GM18517 (cell line): ENCODE results near the gene KIF20B.

Experiments
- ATAC-seq: cut with Tn5 transposase; IDR thresholded peaks from one replicate; pipeline ENCODE4 v1.9.1; 2021; ENCODE audit warnings: mild to moderate bottlenecking, moderate library complexity; ENCODE audit not compliant: unreplicated experiment

KIF20B gene, protein sequence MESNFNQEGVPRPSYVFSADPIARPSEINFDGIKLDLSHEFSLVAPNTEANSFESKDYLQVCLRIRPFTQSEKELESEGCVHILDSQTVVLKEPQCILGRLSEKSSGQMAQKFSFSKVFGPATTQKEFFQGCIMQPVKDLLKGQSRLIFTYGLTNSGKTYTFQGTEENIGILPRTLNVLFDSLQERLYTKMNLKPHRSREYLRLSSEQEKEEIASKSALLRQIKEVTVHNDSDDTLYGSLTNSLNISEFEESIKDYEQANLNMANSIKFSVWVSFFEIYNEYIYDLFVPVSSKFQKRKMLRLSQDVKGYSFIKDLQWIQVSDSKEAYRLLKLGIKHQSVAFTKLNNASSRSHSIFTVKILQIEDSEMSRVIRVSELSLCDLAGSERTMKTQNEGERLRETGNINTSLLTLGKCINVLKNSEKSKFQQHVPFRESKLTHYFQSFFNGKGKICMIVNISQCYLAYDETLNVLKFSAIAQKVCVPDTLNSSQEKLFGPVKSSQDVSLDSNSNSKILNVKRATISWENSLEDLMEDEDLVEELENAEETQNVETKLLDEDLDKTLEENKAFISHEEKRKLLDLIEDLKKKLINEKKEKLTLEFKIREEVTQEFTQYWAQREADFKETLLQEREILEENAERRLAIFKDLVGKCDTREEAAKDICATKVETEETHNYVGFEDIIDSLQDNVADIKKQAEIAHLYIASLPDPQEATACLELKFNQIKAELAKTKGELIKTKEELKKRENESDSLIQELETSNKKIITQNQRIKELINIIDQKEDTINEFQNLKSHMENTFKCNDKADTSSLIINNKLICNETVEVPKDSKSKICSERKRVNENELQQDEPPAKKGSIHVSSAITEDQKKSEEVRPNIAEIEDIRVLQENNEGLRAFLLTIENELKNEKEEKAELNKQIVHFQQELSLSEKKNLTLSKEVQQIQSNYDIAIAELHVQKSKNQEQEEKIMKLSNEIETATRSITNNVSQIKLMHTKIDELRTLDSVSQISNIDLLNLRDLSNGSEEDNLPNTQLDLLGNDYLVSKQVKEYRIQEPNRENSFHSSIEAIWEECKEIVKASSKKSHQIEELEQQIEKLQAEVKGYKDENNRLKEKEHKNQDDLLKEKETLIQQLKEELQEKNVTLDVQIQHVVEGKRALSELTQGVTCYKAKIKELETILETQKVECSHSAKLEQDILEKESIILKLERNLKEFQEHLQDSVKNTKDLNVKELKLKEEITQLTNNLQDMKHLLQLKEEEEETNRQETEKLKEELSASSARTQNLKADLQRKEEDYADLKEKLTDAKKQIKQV (N-terminal part only)

DNA sequence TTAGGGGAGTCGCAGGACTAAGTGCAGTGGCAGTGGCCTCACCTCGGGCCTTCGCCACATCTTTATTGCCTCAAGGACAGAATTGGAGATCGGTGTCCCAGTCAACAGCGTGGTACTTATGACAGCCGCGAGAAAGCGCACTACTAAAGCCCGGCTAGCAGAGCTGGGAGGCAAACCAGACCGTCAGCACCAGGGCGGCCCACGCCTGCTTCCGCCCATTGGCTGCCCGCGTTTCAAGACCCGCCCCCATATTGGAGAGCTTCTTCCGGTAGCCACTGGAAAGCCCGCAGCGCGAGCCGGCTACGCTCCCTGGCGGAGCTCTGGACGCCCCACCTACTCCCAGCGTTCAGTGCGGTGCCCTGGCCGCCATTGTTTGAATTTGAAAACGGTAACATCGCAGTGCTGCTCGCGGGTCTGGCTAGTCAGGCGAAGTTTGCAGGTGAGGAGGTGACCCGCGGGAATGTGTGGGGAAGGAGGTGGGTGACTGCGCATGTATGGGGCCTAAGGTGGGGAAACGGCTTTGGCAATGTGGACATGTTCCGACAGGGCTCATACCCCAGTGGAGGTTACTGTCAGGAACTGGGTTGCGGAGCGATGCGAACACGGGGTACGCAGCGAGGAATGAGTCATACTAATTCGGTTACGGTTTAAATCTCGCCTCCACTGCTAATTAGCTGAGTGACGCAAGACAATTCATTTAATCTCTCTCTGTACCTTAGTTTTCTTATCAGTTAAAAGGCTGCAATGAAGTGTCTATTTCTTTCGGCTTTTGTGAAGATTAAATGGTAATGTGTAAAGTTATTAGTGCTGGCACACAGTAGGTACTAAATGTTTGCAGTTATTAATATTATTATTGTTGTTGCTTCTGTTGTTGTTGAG, at the start of gene KIF20B:
Gene KIF20B, plus strand, starts transcription at position 349 of the 879 bp plus-strand sequence. CDS start 3,705 bp downstream, outside the sequence.
- peak; percentile 95 for ATAC-seq

DNA sequence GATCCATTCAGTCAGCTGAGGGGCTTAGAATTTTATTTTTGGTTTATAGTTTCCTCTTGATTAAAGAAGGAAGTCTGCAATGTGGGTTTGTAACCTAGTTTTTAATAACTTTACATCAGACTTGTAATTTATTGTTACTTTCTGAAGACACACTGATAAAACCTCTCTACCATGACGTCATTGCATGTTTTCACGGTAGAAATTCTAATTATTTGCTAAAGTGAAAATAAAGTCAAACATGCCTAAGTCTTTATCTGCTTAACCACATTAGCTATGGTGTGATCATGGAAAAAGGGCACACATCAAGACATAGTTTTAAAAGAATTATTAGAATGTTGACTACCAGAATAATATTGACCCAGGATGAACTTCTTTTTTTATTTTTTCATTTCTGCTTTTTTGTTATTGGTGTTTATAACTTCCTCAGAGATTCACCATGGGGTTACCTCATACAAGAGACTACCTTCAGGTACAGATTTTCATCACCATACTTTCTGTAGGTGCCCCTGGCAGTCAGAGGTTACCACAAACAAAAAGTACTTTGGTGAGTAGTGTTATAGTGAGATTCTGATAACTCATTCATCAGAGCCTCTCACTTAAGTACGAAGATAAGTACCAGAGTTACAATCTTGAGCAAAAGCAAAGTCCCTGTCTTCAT, 49.3 kb upstream of the KIF20B start:
- peak; percentile 45 for ATAC-seq

DNA sequence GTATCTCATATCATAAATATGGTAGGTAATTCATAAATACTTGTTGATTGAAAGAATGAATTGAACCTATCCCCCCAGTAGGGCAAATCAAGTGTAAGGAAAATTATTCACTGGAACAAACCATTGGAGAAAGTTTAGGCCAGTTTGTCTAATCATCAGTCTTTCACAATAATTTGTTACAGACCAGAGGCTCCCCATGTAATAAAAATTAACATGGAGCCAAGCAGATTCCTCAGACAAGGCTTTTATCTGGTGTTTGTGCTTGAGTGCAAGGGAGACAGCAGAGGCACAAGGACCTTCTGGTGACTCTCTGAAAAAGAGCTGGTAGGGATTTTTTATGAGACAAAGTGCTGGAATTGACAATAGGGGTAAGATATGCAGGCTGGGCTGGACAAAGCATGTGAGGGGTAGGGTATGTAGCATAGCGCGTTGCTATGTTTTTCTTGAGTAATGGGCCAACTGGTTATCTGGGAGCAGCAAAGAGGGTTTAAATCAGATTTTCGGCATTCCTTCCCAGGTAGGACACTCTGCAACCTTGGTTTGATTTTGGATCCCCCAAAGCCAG, 48.5 kb upstream of the KIF20B start:
- ATAC-seq, result no peak

DNA sequence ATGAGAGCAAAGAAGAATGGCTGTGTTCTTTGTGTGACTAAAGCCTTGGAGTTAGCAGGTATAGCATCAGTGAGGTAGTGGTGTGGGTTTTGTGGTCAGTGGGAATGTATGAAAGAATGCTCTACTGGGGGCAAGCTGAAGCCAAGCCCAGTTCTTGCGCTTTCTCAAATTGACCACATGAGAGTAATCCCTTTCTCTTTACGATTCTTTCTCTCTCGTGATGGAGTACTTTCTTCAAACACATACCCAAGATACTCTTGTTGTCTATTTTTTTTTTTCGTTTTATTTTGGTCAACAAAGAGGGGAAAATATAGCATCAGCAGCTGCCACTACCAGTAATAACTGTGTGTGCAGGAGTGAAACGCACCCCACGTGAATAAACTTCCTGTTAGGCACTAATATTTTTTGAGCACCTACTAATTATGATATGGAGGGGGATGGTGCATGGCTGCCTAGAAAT, 48.0 kb upstream of the KIF20B start:
- ATAC-seq, result peak; percentile 71

DNA sequence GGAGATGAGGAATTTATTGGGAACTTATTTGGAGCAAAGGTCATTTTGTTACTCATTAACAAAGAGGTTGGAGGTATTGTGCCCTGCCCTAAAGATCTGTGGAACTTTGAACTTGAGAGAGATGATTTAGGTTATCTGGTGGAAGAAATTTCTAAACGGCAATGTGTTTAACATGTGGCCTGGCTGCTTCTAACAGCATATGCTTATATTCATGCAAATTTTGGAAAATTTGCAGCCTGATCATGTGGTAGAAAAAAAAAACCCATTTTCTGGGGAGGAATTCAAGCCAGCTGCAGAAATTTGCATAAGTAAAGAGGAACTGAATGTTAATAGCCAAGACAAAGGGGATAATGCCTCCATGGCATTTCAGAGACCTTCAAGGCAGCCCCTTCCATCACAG, 45.7 kb upstream of the KIF20B start:
- no peak for ATAC-seq

DNA sequence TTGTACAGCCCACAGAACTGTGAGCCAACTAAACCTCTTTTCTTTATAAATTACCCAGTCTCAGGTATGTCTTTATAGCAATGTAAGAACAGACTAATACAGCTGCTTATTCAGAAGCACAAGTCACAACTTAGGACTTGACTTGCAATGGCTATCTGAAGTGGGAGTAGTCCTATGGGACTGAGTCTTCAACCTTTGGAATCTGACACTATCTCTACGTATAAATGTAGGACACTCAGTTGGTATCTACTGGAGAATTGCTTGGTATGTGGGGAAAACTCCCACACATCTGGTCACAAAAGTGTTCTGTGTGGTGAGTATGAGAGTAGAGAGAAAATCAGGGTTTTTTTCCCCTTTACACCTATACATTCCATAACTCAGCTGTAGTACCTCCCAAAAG, 44.1 kb upstream of the KIF20B start:
- no peak for ATAC-seq

DNA sequence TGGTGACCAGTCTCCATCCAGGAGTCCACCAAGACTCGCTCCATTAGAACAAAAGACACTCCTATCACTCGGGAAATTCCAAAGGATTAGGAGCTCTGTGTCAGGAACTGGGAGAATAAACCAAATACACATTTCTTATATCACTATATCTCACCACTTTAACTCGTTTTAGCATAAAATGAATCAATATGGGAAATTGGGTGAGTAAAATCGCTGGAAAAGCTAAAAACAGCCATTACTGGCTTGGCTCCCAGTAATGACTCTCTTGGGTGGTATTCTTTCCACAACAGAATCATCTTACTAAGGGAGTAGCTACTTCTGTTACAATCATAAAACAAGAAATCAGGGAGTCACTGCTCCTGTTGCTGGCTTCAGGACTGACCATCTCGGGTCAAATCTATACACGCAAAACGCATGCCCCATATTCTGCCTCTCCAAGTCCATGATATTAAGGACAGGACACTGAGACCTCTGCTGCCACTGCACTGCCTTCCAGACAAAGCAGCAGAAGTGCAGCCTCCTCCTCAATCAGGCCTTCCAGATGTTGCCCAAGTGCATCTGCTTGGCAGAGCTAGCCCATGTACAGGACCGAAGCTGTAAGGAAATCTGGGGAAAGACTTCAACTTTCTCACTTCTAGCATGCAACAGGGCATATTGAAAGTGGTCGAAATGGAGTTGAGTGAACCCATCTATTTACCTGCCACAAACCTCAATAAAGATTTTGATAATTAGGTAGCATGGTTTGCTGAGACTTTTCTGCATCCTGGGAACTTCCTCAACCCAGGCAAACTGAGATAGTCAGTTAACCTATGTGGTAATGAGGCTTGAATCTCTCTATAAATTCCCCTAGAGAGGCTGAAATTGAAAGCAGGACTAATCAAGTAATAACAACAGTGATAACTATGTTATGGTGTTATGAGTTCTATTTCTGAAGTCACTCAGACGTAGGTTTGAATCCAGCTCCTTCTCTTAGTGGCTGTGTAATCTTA, 42.0 kb upstream of the KIF20B start:
- no peak for ATAC-seq

DNA sequence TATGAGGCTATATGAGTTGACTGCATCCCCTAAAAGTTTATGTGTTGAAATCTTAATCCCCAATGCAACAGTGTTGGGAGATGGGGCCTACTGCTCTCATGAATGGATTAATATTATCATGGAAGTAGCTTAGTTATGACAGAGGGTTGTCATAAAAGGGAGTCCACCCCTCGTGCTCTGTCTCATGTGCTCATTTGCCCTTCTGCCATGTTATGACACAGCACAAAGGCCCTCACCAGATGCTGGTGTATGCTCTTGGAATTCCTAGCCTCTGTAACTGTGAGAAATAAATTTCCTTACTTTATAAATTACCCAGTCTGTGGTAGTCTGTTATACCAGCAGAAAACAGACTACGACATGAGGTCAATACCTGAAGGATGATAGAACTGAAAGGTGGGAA, 38.8 kb upstream of the KIF20B start:
- ATAC-seq, result no peak

DNA sequence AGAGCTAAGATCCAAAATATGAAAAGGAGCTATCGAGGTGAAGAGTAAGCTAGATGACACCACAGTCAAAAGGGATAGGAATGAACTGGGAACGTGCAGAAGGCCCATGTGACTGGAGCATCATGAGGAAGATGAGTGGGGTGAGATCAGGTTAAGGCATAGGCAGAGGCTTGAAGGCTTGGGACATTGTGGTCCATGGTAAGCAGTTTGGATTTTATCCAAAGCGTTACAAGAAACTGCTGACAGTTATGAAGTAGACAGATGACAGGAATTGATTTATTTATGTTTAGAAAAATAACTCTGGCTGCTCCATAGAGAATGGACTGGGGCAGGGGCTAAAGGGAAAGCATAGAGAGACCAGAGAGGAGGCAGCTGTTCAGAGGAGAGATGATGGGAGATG, 38.2 kb upstream of the KIF20B start:
- ATAC-seq, result no peak

DNA sequence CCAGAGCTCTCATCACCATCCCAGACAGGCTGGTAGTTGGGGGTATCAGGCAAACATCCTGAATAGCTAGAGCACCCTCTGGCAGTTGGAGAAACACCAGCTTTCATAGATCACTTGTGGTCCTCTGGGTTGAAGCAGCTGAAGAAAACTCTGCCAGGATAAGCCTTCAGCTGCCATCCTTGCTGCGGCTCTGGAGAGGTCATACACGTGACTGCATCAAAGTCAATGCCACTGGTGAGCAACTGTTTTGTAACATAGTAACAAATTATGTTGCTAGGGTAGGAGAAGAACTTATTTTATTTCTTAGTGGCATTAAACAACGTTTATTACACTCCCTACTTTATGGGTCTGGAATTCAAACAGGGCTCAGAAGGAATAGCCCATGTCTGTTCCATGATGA, 37.2 kb upstream of the KIF20B start:
- ATAC-seq, result no peak

DNA sequence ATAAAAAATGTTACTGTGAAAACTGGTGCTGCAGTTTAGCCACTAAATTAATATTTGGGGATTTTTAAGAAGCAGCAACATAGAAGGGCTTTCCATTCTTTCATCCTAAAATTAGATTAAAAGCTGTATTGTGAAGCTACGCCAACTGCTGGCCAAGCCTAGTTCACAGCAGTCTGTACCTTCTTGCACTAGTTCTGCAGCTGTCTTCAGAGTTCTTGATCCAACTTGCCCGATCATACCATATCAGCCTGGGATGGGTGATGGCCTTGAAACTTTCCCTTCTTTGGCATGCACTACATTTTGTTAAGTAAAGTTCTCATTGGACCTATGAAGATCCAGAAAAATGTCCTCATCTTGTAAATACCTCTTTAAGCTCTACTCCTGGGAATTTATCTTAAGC, 36.1 kb upstream of the KIF20B start:
- no peak for ATAC-seq

DNA sequence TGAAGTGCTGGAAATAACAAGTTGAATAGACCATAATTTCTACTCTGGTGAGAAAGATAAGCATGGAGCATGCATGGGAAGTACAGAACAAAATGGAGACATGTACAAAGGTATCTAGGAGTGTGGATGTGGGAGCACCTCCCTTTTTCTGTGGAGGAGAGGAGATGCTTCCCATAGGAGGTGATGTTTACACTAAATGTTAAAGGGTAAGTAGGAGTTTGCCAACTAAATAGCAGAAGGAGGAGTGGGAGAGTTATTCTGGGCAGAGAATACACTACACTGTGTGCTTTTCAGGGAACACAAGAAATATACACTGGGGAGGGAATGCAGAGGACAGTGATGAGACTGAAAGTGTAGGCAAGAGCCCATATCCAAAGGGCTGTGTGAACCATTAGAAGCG, 35.3 kb upstream of the KIF20B start:
- no peak for ATAC-seq

DNA sequence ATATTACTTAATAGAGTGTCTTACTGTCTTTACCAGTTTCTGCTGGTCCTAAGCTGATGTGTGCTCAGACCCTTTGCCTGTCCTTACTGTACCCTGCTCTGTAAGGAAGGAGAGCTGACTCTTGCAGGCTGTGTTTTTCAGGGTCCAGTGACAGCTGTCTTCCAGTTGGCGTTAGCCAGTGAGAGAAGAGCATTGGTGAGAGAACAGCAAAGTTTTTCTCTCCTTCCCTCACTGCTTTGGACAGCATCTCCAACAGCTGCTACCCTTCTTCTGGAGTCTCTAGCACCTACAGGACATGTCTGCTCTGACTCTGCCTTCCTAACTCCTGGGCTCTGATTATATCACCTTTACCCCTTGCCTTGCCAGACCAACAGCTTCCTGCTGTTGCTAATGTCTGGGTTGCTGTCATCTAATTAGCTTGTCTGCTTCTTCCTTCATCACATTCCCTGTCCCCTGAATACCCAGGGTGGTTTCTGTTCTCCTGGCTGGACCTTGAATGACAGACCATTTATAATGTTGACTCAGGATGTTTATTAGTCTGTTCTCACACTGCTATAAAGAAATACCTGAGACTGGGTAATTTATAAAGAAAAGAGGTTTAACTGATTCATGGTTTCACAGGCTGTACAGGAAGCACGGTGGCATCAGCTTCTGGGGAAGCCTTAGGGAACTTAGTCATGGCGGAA, 32.9 kb upstream of the KIF20B start:
- ATAC-seq, result no peak

DNA sequence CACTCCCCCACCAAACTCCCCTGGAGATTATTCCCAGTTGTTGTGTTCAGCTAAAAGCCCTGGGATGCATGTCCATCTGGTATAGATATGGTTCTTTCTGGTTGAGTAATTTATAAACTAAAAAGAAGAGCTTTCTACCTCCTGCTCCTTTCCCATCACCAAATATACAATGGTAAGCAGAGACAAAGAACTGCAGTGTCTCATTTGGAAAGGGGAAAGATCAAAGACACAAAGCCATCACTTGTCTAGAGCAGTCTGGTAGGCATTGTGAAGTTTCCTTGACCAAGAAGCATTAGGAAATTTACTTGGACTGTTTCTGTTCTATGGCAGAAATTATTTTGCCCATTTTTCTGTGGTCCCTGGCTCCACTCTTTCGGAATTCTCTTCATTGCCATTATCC, 31.4 kb upstream of the KIF20B start:
- no peak for ATAC-seq

DNA sequence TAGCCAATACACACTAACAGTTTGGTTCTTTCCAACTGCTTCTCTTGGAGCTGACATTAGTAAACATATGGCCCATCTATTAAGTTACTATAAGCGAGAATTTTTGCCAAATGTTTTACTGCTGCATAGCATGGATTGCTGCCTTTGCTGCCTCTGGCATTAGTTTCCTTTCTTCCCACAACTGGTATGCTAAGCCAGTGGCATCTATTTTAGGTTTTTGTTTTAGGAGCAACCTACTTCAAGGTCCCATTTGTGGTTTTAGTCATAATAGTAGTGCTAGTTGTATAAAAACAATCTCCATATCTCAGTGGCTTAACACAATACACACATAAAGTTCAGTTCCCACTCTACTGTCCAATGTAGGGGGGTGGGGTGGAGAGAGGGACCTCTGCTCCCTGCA, 30.5 kb upstream of the KIF20B start:
- ATAC-seq, result no peak

DNA sequence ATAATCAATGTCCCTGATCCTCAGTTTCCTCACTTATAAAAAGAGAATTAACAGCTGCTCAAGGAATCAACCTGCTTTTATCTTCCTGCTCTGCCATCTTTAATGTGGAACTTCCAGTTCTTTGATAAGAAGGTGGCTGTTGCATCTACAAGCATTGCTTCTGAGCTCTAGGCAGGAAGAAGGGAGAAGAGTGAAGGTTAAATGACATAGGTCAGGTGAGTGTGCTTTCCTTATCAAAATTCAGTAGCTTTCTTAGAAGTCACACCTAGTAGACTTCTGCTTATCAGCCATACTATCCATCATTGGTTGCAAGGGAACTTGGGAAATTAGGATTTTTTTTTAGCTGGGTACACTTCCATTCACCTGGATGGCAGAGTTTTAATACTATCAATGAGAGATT, 24.0 kb upstream of the KIF20B start:
- ATAC-seq, result no peak

DNA sequence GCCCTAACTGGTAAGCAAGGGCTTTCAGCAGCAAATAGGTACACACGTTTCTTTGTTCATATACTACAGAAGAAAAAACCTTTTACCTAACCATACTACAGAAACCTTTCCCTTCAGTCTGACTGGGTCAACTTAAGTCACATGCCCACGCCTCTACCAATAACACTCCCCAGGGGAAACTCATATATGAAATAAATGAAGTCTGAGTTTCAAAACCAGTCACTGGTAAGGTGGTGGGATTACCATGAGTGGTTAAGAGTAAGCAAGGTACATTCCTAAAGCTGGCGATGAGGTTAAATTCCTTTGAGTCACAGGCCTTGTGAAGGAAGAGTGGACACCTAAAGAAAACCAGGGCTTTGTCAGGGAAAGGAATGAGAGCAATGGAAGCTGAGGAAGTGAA, 21.4 kb upstream of the KIF20B start:
- no peak for ATAC-seq
